Left lobe of liver (tissue), 2 donors: ENCODE results near the gene KIF1A. TPM values are rescaled to one million over a fixed set of nuclear protein-coding genes. Genes with fewer than 3 reads are reported as not detected.

Experiments
- ATAC-seq: fragments of 200-7000 bp; cut with Tn5 transposase; one replicate; pipeline ENCODE4 v1.9.1; 2020; ENCODE audit warnings: mild to moderate bottlenecking, moderate library complexity
- DNase-seq: peaks from one replicate; pipeline ENCODE4 v3.0.0-alpha.2; 2020; ENCODE audit warnings: low spot score
- total RNA-seq: library from RNA; stranded (reverse); gene quantifications from one replicate; pipeline ENCODE4 v1.2.1, GENCODE V29; 2021
- donor health status: DM: no; HTN: no; CAD: no; lungs with moderate emphysema.
- donor health status: DM: no; HTN: yes; CAD: no.

Gene KIF1A
- total RNA-seq, 1 donor from 2014 or later, result 1.1 TPM

GRCh38 chr2:240721596-240722180 lies 98.3 kb downstream of the KIF1A start:
- ATAC-seq, result no peak
- DNase-seq, result no peak

- ATAC-seq (no peak), DNase-seq (no peak)
Observed at GRCh38 chr2:240720686-240721595, 99.1 kb downstream of the KIF1A start.

DNA sequence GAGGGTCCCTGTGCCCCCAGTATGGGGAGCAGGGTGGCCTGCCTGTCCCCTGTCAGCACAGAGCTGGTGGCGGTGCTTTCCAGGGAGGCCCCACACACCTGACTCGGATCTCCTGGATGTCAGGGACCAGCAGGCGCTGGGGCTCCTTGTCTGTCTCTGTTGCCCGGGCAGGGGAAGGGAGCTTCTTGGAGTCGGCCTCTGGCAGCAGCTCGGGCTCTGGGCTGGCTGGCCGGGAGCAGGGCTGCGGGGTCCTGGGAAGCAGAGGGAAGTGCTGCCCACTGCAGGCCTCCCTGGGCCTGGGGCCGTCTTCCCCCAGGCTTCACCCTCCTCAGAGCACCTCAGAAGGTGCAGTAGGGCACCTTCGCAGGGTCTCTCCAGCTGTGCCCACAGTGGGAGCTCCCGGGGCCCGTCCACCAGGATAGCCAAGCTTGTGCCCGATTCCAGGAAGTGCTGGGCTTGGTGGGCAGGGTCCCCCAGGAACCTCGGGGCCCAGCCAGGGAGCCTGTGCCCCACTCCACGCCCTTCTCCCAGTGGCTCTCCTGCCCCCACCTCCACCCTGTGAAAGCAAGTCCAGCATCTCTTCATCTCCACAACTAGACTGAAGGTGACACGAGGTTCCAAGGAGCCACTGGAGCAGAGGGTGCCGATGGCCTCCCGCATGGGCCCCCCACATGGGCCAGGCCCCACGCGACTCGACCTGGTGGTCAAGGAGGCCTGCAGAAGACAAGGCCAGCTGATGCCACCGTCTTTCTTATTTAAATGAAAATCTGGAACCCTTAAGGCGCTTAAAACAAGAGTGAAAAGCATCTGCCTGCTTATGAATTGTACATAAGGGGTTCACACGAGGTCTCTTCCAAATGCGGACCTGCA lies 100.1 kb downstream of the KIF1A start:
- no peak for ATAC-seq
- DNase-seq, result no peak

- DNase-seq, result no peak
Observed at GRCh38 chr2:240718896-240719490, 101.0 kb downstream of the KIF1A start.

DNA sequence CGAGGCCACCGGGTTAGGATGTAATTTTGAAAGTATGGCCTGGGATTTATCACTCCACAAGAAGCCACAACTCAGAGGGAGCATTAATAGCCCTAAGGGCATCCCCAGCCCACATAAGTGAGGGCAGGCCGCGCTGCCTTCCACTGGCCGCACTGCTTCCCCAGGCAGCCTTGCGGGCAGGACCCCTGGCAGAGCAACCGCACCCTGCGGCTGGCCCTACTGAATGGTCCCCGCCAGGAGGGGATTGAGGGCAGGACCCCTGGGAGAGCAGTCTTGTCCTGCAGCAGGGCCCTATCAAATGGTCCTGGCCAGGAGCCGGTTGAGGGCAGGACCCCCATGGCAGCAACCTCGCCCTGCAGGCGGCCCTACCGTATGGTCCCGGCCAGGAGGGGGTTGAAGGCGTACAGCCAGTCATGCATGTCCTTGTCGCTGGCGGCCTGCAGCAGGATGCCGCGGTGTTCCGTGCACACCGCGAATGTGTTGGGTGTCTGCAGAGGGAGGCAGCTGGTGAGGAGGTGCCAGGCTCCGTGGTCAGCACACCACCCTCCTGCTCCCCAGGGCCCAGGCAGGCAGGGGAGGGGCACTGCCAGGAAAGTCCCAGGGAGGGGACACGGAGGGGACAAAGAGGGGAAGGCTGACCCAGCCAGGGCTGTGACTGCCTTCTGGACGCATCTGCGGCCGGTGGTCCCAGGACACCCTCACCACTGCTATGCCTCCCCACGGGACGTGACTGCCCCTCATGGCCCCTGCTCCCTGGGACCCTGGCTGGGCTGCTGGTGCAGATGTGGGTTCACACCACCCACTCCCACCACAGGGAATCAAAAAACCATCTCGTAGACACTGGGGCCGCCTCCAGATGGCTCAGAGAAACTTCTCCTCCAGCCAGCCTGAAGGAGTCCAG lies 102.1 kb downstream of the KIF1A start:
- ATAC-seq, result no peak
- DNase-seq, result no peak

More at GRCh38 chr2:240718896-240719490, 101.0 kb downstream of the KIF1A start:
- ATAC-seq, result no peak

DNA sequence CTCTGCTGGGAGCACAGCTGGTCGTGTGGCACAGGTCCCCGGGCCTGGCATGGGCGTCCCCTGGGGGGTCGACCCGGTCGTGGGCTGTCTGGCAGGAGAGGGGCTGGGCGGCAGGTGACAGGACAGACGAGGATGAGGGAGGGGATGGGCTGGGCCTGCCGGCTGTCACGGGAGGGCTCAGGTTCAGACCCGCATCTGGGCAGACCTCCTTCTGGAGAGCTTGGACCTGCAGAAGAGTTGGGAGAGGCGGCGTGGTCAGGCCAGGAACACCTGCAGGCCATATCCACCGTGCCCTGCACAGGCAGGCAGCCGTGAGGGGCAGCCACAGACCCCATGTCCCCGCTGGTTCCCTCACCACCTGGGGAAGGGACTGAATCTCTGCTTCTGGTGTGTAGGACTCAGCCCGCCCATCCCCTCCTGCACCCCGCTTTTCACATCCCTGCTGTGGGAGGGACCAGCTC lies 102.8 kb downstream of the KIF1A start:
- DNase-seq (no peak), ATAC-seq (no peak)

- DNase-seq (no peak), ATAC-seq (no peak)
Observed at GRCh38 chr2:240716130-240716798, 103.8 kb downstream of the KIF1A start.

DNA sequence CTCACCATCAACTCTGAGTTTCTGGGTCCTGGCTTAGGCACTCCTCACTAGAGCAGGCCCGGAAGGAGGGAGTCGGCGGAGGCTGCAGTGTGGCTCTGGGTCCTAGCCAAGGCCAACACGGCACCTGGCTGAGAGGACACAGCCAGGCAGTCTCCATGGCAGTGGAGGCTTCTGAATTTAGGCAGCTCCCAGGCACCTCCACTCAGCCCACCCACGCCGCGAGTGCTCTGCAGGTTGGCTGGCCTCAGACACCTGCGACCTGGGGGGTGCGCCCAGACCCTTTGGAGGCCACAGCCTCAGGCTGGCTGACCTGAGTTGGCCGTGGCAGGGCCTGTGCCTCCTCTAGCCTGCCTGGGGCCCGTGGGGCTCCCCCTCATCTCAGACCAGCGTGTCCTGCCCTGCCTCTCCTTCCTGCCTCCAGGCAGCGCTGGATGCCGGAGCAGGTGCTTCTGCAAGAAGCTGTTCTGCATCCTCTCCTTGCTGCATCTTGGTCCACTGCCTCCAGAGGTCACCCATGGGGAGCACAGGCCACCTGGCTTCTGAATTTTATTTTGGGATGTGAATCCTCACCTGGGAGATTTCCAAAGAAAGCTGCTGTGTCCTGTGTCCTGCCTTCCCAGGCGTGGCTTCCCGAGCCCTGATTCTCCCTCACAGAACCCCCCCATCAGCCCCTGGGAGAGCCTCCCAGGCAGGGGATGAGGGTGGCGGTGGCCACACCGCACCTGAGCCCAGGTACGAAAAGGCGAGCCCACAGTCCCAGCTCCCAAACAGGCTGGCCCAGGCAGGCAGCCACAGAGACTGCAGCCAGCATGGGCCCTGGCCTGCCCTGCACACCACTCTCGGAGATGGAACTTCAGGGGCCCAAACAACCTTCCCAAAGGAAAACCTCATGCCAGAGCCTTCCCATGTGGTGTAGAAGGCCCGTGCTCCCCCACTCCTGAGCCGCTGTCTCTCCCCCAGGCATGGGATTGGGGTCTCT lies 105.0 kb downstream of the KIF1A start:
- no peak for ATAC-seq
- no peak for DNase-seq

DNA sequence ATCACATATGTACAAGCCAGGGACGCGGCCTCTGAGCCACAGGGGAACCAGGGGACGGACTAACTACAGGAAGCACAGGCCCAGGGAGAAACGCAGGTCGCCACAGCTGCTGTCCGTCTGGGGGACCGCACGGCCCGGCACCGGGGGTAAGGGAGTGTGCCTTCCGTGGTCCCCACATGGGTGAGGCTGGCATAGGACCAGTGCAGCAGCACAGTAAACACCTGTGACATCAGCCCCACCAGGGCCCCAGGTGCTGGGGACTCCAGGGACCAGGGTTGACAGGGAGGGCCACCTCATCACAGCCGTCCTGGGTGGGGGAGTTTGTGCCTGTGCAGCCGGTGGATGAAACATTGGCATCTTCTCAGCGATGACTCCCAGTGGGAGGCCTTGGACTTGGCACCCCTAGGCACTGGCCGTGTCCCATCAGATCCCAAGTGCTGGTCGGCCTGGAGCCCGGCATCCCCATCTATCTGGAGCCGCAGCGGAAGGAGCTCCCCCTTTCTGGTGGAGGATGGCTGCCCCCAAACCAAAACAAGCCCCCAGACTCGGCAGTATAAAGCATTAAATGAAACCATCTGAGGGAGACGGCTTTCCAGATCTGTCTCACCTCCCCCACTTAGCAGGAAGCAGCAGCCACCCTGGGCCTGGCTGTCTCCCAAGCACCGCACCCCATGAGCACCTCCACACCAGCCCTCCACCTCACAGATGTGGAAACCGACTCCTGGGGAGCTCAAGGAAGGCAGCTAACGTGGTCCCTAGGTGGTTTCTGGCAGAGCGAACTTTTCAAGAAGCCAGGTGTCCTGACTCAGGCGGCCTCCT lies 105.9 kb downstream of the KIF1A start:
- DNase-seq (no peak), ATAC-seq (no peak)

DNA sequence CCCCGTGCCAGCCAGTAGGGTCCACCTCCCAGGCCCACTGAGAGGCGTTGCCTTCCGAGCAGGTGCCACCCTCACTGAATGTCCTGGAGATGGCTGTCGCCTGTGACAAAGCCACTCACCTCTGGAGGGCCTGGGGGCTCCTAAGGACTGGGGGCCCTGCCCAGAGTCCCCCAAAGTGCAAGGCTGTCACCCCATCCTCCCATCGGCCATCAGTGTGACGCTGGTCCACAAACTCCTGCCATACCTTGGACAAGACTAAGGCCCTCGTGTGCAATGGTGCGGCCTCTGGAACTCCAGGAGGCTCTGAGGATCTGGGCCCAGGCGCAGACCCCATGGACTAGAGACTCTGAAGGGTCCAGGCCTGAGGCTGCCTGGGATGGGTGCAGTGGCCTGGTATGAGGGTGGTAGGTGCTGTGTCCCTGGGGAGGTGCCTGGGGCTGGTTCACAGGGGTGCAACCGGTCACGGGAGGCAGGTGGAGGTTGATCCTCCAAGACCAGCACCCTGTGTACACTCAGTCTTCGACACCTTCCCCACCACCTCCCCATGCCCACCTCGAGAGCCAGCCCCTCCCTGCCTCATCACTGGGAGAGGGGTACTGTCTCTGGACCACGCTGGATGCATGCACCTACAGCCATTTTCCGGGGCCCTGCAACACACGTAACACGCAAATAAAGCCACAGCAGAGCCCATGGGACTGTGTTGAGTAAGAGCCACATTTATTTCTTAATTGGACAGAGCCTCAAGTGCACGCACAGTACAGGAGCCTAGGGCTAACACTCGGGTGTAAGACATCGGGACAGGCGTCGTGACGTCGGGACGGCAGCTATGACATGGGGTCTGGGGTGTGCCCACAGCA lies 106.7 kb downstream of the KIF1A start:
- no peak for ATAC-seq
- no peak for DNase-seq

DNA sequence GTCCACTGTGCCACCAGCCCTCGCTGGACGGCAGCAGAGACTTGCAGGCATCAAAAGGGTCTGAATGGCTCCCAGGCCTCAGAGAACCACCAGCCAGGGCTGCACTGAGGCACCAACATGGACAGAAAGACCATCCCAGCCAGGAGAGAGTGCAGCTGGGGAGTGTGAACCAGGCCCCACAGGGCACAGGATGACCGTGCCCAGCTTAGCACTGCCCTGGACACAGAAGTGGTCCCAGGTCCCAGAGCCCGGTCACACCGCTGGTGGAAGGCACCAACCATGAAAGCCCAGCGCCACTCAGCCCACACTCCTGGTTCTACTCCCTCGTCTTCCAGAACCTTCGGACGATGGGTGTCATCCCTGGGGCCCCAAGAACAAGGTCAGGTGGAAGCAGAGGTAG lies 107.9 kb downstream of the KIF1A start:
- no peak for DNase-seq
- no peak for ATAC-seq

DNA sequence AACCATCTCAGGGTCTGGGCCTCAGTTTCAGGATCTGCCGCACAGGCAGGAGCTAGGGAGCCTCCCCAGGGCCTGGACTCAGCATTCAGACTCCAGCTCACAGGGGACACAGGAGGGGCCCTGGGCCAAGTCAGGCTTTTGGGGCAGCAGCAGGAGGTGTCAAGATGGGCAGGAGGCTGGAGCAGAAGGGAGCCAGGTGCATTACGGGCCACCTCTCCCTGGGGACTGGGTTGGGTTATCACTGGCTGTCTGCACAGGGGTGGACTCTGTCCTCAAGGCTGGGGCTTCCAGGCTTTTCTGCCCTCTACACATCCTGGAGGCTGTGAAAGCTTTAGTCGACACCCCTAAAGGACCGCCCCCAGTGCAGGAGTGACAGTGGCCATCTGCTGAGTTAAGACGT lies 108.3 kb downstream of the KIF1A start:
- DNase-seq, result no peak
- ATAC-seq, result no peak

GRCh38 chr2:240711296-240711695 lies 108.7 kb downstream of the KIF1A start:
- DNase-seq (no peak), ATAC-seq (no peak)

DNA sequence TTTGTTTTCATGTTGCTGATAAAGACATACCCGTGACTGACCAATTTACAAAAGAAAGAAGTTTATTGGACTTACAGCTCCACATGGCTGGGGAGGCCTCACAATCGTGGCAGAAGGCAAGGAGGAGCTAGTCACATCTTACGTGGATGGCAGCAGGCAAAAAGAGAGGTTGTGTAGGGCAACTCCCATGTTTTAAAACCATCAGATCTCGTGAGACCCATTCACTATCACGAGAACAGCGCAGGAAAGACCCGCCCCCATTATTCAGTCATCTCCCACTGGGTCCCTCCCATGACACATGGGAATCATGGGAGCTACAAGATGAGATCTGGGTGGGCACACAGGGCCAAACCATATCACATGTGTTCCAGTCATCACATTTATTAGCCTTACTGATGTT lies 111.6 kb downstream of the KIF1A start:
- DNase-seq, result no peak
- ATAC-seq, result no peak

DNA sequence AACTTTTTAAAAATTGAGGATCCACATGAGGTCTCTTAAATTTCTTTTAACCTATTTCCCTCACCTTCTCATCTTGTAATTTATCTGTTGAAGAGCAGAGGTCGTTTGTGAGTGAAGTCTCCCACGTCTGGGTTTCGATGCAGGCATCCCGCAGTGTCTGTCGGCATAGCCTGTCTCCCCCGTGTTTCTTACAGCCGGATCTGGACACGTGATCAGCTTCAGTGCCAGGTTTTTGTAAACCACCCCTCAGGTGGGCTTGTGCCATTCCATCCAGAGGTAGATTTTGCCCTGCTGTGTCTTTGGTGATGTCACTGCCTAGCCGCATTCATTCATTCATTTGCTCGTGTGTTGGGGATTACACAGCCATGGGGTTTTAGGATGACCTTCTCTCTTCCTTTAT lies 112.2 kb downstream of the KIF1A start:
- ATAC-seq (no peak), DNase-seq (no peak)

DNA sequence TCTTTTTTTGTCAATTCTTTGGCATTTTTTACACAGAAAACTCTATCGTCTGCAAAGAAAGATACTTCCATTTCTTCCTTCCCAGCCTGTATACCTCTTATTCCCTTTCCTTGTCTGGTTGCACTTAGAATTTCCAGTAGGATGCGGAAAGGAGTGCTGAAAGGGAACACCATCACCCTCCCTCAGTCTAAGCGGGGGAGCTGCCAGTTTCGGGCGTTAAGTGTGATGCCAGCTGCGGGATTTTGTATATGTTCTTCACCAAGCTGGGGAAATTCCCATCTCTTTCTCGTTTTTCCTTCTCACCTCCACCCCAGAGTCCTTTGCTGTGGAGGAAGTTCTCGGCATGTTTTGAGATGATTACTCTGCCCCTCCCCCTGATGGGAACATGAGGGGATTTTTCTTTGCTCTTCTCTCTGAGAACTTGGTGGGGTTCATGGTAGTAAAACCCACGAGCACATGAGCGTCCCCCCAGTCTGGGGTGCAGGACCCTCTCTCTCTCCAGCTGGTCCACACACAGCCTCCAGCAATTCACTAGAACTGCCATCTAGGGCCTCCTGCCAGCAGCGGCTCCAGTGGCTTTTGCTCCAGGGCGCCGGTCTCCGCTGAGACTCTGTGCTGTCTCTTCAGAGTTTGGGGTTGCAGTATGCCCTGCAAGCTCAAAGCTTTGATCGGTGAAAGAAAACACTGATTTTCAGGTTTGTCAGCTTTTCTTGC lies 112.8 kb downstream of the KIF1A start:
- ATAC-seq (no peak), DNase-seq (no peak)
